Nucleus accumbens (tissue), 56 donors: ENCODE results near the gene XK.
"Not testable (repeated sequence)": the region's sequence is repeated elsewhere in the genome, so short reads cannot be mapped to it uniquely, and the experiment has no call there.

Experiments used
- DNase-seq, 56 donors: peaks; one replicate each; lab custom pipeline; 2025; lab: John Stamatoyannopoulos, UW

The XK gene, protein sequence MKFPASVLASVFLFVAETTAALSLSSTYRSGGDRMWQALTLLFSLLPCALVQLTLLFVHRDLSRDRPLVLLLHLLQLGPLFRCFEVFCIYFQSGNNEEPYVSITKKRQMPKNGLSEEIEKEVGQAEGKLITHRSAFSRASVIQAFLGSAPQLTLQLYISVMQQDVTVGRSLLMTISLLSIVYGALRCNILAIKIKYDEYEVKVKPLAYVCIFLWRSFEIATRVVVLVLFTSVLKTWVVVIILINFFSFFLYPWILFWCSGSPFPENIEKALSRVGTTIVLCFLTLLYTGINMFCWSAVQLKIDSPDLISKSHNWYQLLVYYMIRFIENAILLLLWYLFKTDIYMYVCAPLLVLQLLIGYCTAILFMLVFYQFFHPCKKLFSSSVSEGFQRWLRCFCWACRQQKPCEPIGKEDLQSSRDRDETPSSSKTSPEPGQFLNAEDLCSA

DNA sequence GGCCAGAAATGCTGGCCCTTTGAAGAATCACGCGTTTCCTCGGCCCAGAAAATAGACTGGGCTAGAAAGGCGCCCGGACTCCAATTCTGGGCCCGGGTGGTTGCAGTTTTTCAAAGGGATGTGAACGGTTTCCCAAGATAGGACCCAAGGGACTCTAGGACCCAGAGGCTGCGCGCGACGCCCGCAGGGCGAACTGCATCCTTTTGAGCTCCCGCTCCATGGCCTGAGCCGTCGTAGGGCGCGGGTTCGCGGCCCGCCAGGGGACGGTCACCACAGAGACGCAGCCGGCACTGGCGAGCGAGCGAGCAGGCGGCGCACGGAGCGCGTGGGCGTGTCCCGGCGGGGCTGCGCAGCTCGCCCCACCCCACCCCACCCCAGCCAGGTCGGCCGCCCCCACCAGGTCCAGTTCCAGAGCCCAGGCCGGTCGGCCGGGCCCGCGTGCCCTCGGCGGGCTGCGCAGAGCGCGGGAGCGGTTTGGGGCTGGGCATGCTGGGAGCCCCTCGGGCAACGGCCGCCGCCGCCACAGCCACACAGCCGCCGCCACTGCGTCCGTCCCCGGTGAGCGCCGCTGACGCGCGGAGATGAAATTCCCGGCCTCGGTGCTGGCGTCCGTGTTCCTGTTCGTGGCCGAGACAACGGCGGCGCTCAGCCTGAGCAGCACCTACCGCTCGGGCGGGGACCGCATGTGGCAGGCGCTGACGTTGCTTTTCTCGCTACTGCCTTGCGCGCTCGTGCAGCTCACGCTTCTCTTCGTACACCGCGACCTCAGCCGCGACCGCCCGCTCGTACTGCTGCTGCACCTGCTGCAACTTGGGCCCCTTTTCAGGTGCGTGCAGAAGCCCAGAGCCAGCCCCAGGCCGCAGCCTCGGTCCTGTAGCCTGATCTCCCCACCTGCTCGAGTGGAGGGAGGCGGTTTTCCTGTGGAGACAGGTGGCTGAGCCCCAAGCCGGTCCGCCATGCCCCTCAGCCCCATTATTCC, at the start of gene XK:
Gene XK, plus strand, starts transcription at position 411 of the 979 bp plus-strand sequence. Its CDS starts 171 bp downstream, at position 582.
- peak in 43 of 56 donors; percentile 0 to 56 (median 14) for DNase-seq

DNA sequence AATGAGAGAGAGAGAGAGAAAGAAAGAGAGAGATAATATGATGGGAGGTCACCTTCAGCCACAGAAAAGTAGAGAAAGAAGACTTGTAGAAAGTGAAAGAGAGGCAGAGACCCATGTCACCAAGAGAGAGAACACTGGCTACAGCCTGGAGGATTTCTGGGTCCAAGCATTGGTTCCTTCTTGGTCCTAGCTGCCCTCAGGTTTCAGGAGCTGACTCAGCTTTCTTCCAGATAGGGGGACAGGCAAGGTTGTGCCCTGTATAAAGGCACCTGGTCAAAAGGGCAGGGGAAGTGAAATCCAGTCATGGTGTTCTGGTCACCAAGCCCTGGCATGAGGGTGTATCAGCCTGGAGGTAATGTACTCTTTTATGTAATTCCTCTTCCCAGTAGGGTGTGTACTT, 47.5 kb upstream of the XK start:
- DNase-seq: no peak

DNA sequence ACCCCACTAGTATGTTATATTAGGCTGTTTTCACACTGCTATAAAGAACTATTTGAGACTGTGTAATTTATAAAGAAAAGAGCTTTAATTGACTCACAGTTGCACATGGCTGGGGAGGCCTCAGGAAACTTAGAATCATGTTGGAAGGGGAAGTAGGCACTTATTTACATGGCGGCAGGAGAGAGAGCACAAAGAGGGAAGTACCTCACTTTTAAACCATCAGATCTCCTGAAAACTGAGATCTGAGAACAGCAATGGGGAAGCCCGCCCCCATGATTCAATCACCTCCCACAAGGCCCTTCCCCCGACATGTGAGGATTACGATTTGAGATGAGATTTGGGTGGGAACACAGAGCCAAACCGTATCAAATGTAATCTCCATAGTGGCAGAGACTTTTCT, 45.4 kb upstream of the XK start:
- DNase-seq: no peak

DNA sequence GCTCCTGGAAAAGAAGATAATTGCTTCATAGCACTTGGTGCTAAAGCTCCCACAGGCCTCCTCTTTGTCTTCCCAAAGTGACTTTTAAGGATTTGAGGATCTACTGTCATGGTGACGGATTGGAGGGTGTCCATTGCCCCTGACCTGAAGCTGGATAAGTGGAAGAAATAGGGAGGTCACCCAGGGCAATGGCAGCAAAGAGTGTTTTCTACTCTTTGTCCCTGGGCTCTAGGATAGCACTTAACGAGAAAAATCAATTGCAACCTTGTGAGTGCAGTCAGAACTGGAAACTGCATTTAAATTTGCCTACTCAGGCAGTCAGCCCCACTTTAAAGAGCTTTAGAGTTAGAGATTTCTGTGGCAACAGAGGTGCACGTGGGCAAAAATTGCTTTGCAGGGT, 43.7 kb upstream of the XK start:
- DNase-seq: no peak

DNA sequence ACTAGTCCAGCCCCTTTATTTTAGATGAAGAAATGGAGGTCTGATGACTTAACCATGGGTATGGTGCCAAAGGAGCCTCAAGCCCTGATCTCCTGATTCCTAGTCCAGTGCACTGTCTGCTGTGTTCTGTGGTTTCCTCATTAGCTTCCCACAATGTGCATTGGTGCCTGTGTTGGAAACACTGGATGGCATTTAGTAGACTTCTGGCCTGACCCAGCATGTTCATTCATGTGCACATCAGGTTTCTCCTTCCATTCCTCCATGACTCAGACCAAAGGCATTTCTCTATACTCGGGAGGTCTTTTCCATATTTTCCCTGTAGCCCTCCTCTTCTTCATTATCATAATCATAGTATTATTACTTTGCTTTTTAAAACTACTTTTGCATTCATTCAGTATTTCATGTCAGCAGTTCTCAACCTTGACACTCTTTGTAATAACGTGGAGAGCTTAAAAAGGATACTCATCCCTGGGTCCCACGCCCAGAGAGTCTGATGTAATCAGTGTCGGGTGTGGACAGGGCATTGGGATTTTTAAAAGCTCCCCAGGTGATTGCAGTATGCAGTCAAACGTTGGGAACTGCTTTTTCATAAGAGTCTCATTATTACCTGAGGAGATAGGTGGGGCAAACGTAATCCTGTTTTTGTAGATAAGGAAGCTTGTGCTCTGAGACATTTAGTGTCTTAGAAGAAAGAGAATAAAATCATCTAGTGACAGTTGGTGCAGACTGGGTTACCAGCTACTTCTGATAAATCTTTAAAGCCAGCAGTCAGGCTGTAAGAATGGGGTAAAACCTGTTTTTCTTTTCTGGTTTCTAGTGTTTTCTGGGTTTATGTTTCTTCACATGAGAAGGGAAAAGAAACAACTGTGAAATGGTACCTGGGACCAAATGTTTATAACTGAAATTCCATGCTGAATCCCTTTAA, 40.9 kb upstream of the XK start:
- no peak for DNase-seq

DNA sequence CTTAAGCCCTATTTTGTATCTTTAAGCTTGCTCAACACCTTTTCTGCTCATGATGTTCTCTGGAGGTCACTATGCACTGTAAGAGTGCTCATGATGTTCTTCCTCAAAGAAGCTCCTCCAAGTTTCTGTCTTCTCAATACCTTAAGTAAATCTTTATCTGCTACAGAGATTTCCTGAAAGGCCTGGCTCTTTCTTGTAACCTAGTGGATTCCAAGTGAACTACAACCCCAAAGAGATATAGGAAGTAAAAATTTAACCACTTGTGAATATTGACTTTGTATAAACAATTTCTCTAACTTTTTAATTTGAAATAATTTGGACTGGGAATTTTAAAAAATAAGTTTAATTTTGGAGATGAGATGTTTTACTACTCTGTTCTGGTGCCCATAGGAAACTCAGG, 39.3 kb upstream of the XK start:
- DNase-seq: no peak

DNA sequence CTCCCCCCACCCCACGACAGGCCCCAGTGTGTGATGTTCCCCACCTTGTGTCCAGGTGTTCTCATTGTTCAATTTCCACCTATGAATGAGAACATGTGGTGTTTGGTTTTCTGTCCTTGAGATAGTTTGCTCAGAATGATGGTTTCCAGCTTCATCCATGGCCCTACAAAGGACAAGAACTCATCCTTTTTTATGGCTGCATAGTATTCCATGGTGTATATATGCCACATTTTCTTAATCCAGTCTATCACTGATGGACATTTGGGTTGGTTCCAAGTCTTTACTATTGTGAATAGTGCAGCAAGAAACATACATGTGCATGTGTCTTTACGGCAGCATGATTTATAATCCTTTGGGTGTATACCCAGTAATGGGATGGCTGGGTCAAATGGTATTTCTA, 34.7 kb upstream of the XK start:
- not testable (repeated sequence) for DNase-seq

DNA sequence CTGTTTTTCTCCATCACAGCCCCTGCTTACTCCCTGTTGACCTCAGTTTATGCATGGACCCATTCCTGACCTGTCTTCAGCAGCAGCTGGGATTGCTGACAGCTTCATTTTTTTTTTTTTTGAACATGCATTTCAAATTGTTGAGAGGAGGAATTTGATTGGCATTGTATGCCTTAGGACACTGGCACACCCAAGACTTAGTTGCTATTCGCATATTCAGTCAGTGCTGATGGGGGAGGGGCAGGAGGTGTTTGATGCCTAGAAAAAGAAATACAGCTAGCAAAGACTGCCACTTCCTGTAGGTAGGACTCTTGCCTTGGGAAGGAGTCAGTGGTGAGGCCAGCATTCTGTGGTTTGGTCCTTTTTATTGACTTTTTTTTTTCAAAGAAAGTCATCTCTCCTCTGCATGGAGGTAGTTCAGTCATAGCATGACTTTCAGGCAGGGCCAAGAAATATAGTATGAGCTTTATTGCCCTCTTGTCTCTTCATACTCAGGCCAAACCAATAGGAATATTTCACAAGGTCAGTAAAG, 33.6 kb upstream of the XK start:
- DNase-seq: no peak

DNA sequence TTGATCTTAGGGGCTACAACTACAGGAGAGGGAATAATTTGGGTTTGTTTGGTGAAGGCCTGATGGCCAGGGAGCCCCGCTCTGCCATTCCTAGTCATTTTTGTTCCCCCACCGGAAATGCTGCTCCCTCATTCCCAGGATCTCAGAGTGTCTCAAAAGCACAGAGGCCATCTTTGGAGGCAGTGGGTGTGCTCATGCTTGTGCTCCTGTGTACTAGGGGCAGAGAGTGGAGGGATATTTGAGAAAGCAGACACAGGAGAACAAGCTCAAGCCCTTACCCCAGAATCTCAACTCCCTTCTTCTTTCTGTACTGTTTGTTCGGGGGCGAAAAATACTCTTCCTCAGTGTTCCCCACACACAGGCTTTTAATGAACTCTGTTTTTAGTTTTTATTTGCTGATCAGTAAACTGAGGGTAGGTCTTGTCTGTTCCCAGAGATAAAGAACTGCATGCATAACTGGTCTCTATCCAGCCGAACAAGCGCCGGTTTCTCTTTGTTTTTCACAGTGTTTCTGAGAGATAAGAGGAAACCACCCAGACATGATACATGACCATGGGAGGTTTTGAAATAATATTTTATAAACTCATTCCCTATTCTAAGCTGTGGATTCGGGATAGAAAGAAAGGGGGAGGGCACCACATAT, 32.9 kb upstream of the XK start:
- no peak for DNase-seq

DNA sequence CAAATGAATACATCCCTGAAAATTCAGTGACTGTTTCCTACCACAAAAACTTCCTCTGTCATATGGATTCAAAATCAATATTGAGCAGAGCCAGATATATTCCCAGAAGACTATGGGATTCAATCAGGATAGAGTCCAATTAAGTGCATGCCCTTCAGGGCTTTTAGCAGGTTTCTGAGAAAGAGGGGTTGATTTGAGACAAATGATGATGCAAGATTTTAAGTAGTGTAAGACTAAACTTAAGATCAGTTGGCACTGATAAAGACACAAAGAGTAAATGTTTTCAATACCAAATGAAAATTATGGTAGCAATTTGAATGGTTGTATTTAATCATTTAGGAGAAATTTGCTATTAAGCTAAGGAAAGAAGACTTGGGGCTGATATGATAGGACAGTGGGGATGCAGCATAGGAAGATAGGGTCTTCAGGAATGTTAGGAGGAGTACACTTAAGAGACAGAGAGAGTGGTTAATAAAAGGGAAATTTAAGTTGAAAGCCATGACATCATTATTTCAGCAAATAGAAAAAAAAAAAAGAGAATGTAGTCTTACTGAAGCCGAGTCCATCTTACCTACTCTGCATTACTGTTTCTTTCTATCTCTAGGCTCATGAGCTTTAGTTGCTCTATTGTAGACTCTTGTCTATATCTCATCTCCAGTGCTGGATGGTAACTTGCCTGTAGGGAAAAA, 32.0 kb upstream of the XK start:
- no peak for DNase-seq

DNA sequence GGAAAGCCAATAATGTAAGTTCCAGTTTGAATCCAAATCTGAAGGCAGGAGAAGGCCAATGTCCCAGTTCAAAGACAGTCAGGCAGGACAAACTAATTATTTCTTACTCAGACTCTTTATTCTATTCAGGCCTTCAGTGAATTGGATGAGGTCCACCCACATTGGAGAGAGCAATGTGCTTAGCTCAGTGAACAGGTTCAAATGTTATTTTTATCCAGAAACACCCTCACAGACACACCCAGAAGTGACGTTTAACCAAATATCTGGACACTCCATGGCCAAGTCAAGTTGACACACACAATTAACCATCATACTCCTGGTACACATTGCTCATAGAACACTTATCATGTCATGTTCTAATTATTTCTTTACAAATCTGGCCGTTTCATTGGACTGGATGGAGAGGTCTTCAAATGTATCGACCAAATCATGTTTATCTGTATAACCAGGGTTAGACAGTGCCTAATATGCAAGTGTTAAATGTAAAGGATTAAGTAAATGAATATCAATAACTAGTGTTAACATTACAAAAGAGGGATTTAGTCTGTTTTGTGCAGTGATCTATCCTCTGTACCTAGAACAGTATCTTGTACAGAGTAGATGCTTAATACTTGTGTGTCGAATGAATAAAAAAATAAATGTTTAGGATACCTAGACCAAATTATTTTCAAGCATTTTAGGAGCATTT, 27.1 kb upstream of the XK start:
- DNase-seq: no peak

DNA sequence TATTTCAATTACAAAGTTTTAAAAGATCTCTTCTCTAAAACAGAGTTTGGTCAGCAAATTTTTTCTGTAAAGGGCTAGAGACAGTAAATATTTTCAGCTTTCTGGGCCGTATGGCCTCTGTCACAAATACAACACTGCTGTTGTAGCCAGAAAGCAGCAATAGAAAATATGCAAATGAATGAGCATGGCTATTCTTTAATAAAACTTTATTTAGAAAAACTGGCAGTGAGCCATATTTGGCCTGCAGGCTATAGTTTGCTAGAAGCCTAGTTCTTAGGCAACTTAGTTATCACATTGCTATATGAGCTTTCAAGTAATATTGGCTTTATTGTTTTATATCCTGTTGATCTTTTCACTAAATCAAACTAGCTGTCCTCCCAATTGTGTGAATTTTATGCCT, 26.5 kb upstream of the XK start:
- DNase-seq: no peak

DNA sequence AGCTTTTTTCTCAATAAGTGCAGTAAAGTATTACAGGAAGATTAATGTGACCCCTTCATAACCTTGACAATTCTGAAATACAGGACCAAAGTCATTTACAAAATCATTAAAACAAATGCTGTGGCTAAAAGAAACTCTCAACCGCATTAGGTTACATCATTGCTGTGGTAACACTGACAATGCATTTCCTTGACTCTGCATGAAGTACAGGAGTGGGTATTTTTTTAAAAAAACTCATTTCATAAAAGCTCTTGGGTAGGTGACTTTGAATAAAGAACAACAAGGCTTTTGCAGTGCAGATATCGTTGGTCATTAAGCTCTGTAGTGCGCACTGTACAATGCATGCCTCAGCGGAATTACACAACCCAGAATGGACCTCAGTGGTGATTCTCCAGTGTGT, 23.4 kb upstream of the XK start:
- DNase-seq: no peak

DNA sequence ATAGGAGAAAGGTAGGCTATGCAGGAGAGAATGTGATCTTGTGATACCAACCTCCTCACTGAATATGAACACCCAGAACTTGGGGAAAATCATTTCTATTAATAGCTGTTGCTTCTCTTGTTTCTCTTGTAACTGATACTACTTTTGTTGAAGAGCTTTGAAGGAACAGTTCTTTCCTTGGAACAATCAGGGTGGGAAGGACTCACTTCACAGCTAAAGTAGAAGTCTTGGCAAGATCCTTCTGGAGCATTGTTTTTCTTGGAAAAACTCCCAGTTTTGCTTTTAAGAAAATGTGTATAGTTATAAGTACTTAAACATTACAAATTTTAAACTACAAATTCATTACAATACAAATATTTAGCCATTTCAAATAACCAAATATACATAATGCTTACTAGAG, 19.1 kb upstream of the XK start:
- no peak for DNase-seq

DNA sequence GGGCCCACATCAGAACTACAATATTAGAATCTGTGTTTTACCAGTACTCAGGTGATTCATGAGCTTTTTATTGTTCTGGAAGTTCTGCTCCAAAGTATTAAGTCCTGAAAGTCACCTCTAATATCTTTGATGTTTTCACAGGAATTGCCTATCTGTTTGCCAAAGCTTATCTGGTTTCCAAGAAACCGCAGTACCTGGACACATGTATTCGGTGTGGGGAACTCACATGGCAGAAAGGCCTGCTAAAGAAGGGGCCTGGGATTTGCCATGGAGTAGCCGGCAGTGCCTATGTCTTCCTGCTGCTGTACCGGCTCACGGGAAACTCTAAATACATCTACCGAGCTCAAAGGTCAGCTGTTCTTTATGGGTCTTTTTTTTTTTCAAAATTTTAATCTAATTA, 18.4 kb upstream of the XK start:
- no peak for DNase-seq

DNA sequence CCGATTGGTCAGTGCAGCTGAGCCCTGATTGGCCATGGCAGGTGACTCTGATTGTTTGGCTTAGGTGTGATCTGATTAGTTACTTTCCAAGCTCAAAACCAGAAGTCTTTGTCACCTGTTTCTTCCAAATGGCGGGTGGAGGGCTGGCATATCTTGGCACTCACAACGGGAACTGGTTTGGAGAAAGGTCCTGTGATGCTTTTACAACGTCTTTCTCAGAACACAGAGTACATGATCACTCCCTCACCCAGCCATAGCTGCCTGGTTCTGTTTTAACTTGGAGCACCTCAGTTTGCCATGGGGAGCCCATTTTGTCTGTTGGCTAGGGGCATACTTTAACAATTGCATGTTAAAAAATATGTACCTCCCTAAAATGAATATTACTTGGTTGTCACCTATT, 13.0 kb upstream of the XK start:
- no peak for DNase-seq

DNA sequence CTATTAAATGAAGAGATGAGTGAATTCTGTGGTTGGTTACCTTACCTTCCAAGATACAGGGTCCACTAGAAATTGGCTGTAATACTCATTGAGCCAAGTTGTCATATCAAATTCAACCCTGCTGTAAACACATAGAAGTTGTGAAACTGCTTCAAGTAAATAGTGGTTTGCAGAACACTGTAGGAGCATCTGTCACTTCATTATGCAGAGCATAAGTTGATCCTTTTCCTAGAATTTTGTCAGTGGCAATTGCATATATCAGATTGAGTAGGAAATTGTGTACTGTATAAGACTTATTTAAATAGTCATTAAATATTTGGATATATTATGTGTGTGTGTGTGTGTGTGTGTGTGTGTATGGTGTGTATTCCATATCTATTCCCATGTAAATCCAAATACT, 8.8 kb upstream of the XK start:
- DNase-seq: no peak

DNA sequence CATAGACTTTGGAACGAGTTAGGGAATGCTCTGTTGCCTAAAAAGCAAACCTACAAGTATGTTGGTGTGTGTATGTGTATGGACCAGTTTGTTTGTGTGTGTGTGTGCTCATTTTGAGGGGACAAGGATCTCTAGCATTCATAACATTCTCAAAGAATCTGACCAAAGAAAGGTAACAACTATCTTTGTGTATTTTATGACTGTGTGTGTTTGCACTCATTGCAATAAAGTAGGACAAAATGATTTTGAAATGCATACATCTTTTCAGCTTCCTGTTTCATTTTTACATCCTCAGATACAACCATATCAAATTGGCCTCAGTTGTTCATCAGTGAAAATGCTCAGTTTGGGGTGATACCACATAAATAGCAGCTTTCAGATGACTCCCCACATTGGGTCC, 8.3 kb upstream of the XK start:
- DNase-seq: no peak
